Caco-2 (cell line): Measurements from ENCODE around the gene INPP4B. TPM values are rescaled to one million over a fixed set of nuclear protein-coding genes. Genes with fewer than 3 reads are reported as not detected.

Experiments used
- BruUV-seq: library from RNA; stranded (reverse); fragments of 400-500 nt; replicated peaks from 2 replicates; lab custom pipeline; 2021; lab: Mats Ljungman, UMichigan
- CTCF ChIA-PET: fragments of 300-600 bp; sonication (Branson Sonifier 250); formaldehyde crosslinking; loops from one replicate; lab custom pipeline; 2022; ENCODE audit warnings: antibody characterized with exemption; lab: Charles Lee
- POLR2A ChIA-PET: fragments of 300-600 bp; sonication (Branson Sonifier 250); formaldehyde crosslinking; loops from one replicate; lab custom pipeline; 2022; ENCODE audit warnings: antibody characterized with exemption; lab: Charles Lee
- DNase-seq, 2 experiments: peaks; one replicate each; pipeline versions ENCODE4 v3.0.0 to v3.0.0-alpha.2; 2020 to 2022
- H3K27me3 ChIP-seq: replicated peaks from 2 replicates; pipeline ENCODE4 v1.6.0; 2011; ENCODE audit warnings: low read length; ENCODE audit not compliant: control insufficient read depth, insufficient read depth
- H3K36me3 ChIP-seq: 2 replicates; pipeline ENCODE4 v1.5.1; 2011; ENCODE audit warnings: low read length; ENCODE audit not compliant: control insufficient read depth, insufficient read depth
- H3K4me1 ChIP-seq: fragments of 250-450 bp; sonication (Bioruptor Pico); 2 replicates; pipeline ENCODE4 v1.5.1; 2020; ENCODE audit warnings: mild to moderate bottlenecking
- H3K4me3 ChIP-seq: 2 replicates; pipeline ENCODE4 v1.5.1; 2011; ENCODE audit warnings: low read depth, mild to moderate bottlenecking, control low read depth, low read length
- H3K9me3 ChIP-seq: fragments of 250-450 bp; sonication (Bioruptor Pico); 2 replicates; pipeline ENCODE4 v1.5.1; 2020; ENCODE audit warnings: mild to moderate bottlenecking, moderate library complexity
- H3K27ac Mint-ChIP-seq: one replicate; pipeline ENCODE4 v1.8.0; 2022; ENCODE audit warnings: mixed read lengths; ENCODE audit not compliant: unreplicated experiment
- H3K27me3 Mint-ChIP-seq: one replicate; pipeline ENCODE4 v1.8.0; 2022; ENCODE audit warnings: mixed read lengths; ENCODE audit not compliant: insufficient read depth, unreplicated experiment
- H3K36me3 Mint-ChIP-seq: one replicate; pipeline ENCODE4 v1.8.0; 2022; ENCODE audit warnings: mild to moderate bottlenecking, mixed read lengths; ENCODE audit not compliant: insufficient read depth, unreplicated experiment
- H3K4me1 Mint-ChIP-seq: one replicate; pipeline ENCODE4 v1.8.0; 2022; ENCODE audit warnings: low read depth, mixed read lengths; ENCODE audit not compliant: unreplicated experiment
- H3K4me3 Mint-ChIP-seq: one replicate; pipeline ENCODE4 v1.8.0; 2022; ENCODE audit warnings: mild to moderate bottlenecking, moderate library complexity, mixed read lengths; ENCODE audit not compliant: unreplicated experiment
- H3K9me3 Mint-ChIP-seq: one replicate; pipeline ENCODE4 v1.8.0; 2022; ENCODE audit warnings: mixed read lengths; ENCODE audit not compliant: unreplicated experiment
- CTCF ChIP-seq, 2 experiments: fragments of 200-600 bp in 1 of 2; IDR thresholded peaks; 1 replicate in 1 of 2; 2 replicates in 1 of 2; pipeline versions ENCODE4 v1.5.1 to v1.8.0; 2011 to 2022; ENCODE audit warnings: antibody characterized with exemption in 1 of 2, control low read depth in 1 of 2, inconsistent platforms in 1 of 2, low read depth in 1 of 2, low read length in 1 of 2, mild to moderate bottlenecking in 1 of 2, moderate library complexity in 1 of 2; ENCODE audit not compliant: insufficient read depth in 1 of 2, severe bottlenecking in 1 of 2, unreplicated experiment in 1 of 2
- intact Hi-C: fragments of 100-400 bp; cut with micrococcal nuclease; formaldehyde crosslinking; loops from one replicate; pipeline ENCODE4 v1.10.0; 2022; ENCODE audit not compliant: unreplicated experiment
- total RNA-seq: library from RNA; stranded (reverse); gene quantifications from 2 replicates; pipeline ENCODE4 v1.2.3, GENCODE V29; 2022

The INPP4B gene
- total RNA-seq, 1 experiment from 2014 or later: 10.3 TPM

DNA sequence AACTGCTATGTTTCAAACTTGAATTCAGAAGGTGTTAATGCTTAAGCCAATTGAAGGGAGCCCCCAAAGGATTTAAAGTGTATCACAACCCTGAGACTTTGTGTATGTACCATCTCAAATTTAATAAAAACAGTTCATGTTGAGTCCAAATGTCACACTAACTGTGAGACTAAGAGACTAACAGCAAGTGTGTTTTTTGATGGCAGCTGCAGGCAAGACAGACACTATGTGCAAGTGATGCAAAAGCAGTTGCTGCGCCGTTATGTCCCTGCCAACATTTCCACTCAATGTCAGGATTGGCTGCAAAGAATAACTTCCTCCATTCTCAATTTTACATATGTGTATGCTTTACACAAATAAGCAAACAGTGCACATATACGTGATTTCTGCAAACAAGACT, 615.1 kb downstream of the INPP4B start:
- Histone ChIP-seq H3K4me3 (no peak overlapping the region), H3K27me3 (no peaks in the 10 kb centered on the region), H3K9me3 (no peaks in the 10 kb centered on the region), H3K4me1 (no peaks in the 10 kb centered on the region), H3K36me3 (no peaks in the 10 kb centered on the region)
- intact Hi-C loops: no loop called here
- Mint-ChIP-seq H3K27ac (no peak overlapping the region), H3K9me3 (no peaks in the 10 kb centered on the region), H3K36me3 (no peaks in the 10 kb centered on the region), H3K4me1 (no peaks in the 10 kb centered on the region), H3K4me3 (no peak overlapping the region), H3K27me3 (no peaks in the 10 kb centered on the region)
- no TSS peak for BruUV-seq
- no peak for DNase-seq
- TF ChIP-seq CTCF (IDR thresholded peaks at IDR 0.05; ENCODE audit: insufficient read depth in 1 of 2, low read depth in 1 of 2, low read length in 1 of 2, severe bottlenecking in 1 of 2, unreplicated experiment in 1 of 2): no peak
- ChIA-PET POLR2A (no interaction called here), CTCF (no interaction called here)

DNA sequence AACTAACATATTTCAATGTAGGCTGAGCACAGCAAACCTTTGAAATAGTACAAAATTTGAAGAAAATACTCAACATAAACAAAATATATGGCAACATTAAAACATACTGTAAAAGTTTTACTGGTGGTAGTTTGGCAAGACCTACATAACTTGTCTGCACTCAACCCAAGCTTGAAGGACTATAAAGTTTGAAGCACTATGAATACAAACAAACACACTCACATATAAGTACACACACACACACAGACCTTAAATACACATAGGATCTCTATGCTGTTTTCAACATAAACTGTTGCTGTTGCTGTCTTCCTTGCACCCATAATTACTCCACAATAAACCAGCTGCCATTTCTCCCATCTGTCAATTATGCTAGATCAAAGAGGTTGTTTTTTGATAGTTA, 620.1 kb downstream of the INPP4B start:
- no peaks in the 10 kb centered on the region for H3K36me3 ChIP-seq
- Mint-ChIP-seq H3K36me3 (no peaks in the 10 kb centered on the region), H3K4me3 (no peak overlapping the region), H3K4me1 (no peaks in the 10 kb centered on the region), H3K27ac (no peak overlapping the region), H3K9me3 (no peaks in the 10 kb centered on the region), H3K27me3 (no peaks in the 10 kb centered on the region)
- DNase-seq: no peak
- no peak overlapping the region for H3K4me3 ChIP-seq
- POLR2A ChIA-PET: no interaction called here
- no peak for TF ChIP-seq CTCF (IDR thresholded peaks at IDR 0.05; ENCODE audit: insufficient read depth in 1 of 2, low read depth in 1 of 2, low read length in 1 of 2, severe bottlenecking in 1 of 2, unreplicated experiment in 1 of 2)
- no peaks in the 10 kb centered on the region for H3K9me3 ChIP-seq
- no peaks in the 10 kb centered on the region for H3K4me1 ChIP-seq
- no peaks in the 10 kb centered on the region for H3K27me3 ChIP-seq
- CTCF ChIA-PET: no interaction called here
- intact Hi-C loops: no loop called here
- no TSS peak for BruUV-seq

- Mint-ChIP-seq H3K9me3 (no peaks in the 10 kb centered on the region), H3K4me1 (no peaks in the 10 kb centered on the region), H3K27me3 (no peaks in the 10 kb centered on the region), H3K4me3 (no peak overlapping the region), H3K27ac (no peak overlapping the region), H3K36me3 (peaks cover 6% of the 10 kb centered on the region)
- no peak for TF ChIP-seq CTCF (IDR thresholded peaks at IDR 0.05; ENCODE audit: insufficient read depth in 1 of 2, low read depth in 1 of 2, low read length in 1 of 2, severe bottlenecking in 1 of 2, unreplicated experiment in 1 of 2)
- no peak for DNase-seq
- no TSS peak for BruUV-seq
- Histone ChIP-seq H3K36me3 (no peaks in the 10 kb centered on the region), H3K9me3 (no peaks in the 10 kb centered on the region), H3K4me1 (no peaks in the 10 kb centered on the region), H3K4me3 (no peak overlapping the region), H3K27me3 (no peaks in the 10 kb centered on the region)
- intact Hi-C loops: no loop called here
- POLR2A ChIA-PET: no interaction called here
- CTCF ChIA-PET: no interaction called here
Measured at GRCh38 chr4:142222127-142222526, 624.0 kb downstream of the INPP4B start.
